ENCODE measurements around the gene PABPN1. TPM values are rescaled to one million over a fixed set of nuclear protein-coding genes. Genes with fewer than 3 reads are reported as not detected.

The PABPN1 gene
- total RNA-seq, 1 donor from 2014 or later: 259 TPM

DNA sequence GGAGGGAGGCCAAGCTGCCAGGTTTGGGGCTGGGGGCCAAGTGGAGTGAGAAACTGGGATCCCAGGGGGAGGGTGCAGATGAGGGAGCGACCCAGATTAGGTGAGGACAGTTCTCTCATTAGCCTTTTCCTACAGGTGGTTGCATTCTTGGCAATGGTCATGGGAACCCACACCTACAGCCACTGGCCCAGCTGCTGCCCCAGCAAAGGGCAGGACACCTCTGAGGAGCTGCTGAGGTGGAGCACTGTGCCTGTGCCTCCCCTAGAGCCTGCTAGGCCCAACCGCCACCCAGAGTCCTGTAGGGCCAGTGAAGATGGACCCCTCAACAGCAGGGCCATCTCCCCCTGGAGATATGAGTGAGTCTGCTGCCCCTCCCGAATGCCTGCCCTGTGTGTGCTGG, 51.8 kb downstream of the PABPN1 start:
- Mint-ChIP-seq H3K4me1 (ENCODE audit: low read depth) (no peaks in the 10 kb centered on the region), H3K27me3 (ENCODE audit: low read depth) (peaks cover 10% of the 10 kb centered on the region), H3K4me3 (ENCODE audit: low read depth) (no peak overlapping the region), H3K36me3 (ENCODE audit: low read depth) (no peaks in the 10 kb centered on the region), H3K9me3 (no peaks in the 10 kb centered on the region), H3K27ac (no peak overlapping the region)
- intact Hi-C loops (cut with micrococcal nuclease): no loop called here
- DNase-seq (ENCODE audit: low spot score): no peak

Other genes starting within 250 kb of the PABPN1 start
- gene ACIN1, start 226.3 kb upstream of the PABPN1 start, total RNA-seq: 209 and 213 TPM in 2 replicates
- gene C14orf119, start 226.0 kb upstream of the PABPN1 start, total RNA-seq: 57.7 and 65.2 TPM in 2 replicates
- gene CIROP, start 216.5 kb upstream of the PABPN1 start, total RNA-seq: not detected in 2 replicates
- not detected in 2 replicates for gene CEBPE, start 202.2 kb upstream of the PABPN1 start, total RNA-seq
- 5.3 and 5.4 TPM in 2 replicates for gene SLC7A8, start 137.8 kb upstream of the PABPN1 start, total RNA-seq
- not detected in 2 replicates for gene RNF212B, start 83.5 kb upstream of the PABPN1 start, total RNA-seq
- 13.3 and 13.7 TPM in 2 replicates for gene HOMEZ, start 35.3 kb upstream of the PABPN1 start, total RNA-seq
- gene PPP1R3E, start 18.6 kb upstream of the PABPN1 start, total RNA-seq: 20.3 and 21.3 TPM in 2 replicates
- 9.3 and 10.1 TPM in 2 replicates for gene BCL2L2, start 14.6 kb upstream of the PABPN1 start, total RNA-seq
- gene SLC22A17, start 31.4 kb downstream of the PABPN1 start, total RNA-seq: 2.9 and 3.2 TPM in 2 replicates
- gene EFS, start 43.7 kb downstream of the PABPN1 start, total RNA-seq: not detected in 2 replicates
- not detected in 2 replicates for gene IL25, start 51.4 kb downstream of the PABPN1 start, total RNA-seq
- not detected in 2 replicates for gene CMTM5, start 55.6 kb downstream of the PABPN1 start, total RNA-seq
- gene MYH6, start 86.8 kb downstream of the PABPN1 start, total RNA-seq: 0.11 and 0.14 TPM in 2 replicates
- gene MYH7, start 114.2 kb downstream of the PABPN1 start, total RNA-seq: 0.02 TPM in 1 of 2 replicates, not detected in the other
- gene NGDN, start 148.2 kb downstream of the PABPN1 start, total RNA-seq: 65.6 and 65.7 TPM in 2 replicates
- gene ZFHX2, start 230.3 kb downstream of the PABPN1 start, total RNA-seq: 2.0 and 2.5 TPM in 2 replicates
- gene THTPA, start 234.8 kb downstream of the PABPN1 start, total RNA-seq: 12.8 and 13.7 TPM in 2 replicates
- 164 and 170 TPM in 2 replicates for gene AP1G2, start 246.3 kb downstream of the PABPN1 start, total RNA-seq

Data from activated T-helper 2 cell treated with anti-CD3 and anti-CD28 coated beads, Interferon-gamma antibody, Interleukin-2, Interleukin-4, amounts not matched to agents 10 μg/mL and 5 μg/mL and 100 μg/mL, durations not matched to agents 14 hours and 24 hours and 36 hours (primary cell).